GM12801 (cell line): ENCODE measurements around the gene CAV2.

ENCODE experiments used
- CTCF ChIP-seq: IDR thresholded peaks from one replicate; pipeline ENCODE4 v1.5.1; 2011; ENCODE audit warnings: control low read depth; ENCODE audit not compliant: insufficient read length; ENCODE audit errors: extremely low read depth

Gene CAV2

GRCh38 chr7:116543664-116544063 is 44.1 kb downstream of the CAV2 start:
- TF ChIP-seq CTCF = no peak

GRCh38 chr7:116544487-116544886 is 44.9 kb downstream of the CAV2 start:
- no peak for TF ChIP-seq CTCF

- no peak for TF ChIP-seq CTCF
These were observed 46.0 kb downstream of the CAV2 start for GRCh38 chr7:116545411-116545993.

GRCh38 chr7:116546054-116546453 is 46.5 kb downstream of the CAV2 start:
- no peak for TF ChIP-seq CTCF

GRCh38 chr7:116546916-116547315 is 47.4 kb downstream of the CAV2 start:
- no peak for TF ChIP-seq CTCF

- TF ChIP-seq CTCF = no peak
These were observed 47.8 kb downstream of the CAV2 start for GRCh38 chr7:116547347-116547746.

GRCh38 chr7:116548506-116548905 is 49.0 kb downstream of the CAV2 start:
- TF ChIP-seq CTCF = no peak
